Measurements from ENCODE around the gene CFAP20DC. TPM values are rescaled to one million over a fixed set of nuclear protein-coding genes. Genes with fewer than 3 reads are reported as not detected.

Gene CFAP20DC
- polyA plus RNA-seq, 1 experiment: 0.81 TPM

- no peak for TF ChIP-seq CTCF (IDR thresholded peaks at IDR 0.05; ENCODE audit: insufficient read depth, low read depth, low read length)
These were observed 297.8 kb downstream of the CFAP20DC start for GRCh38 chr3:58751882-58752567.

GRCh38 chr3:58751235-58751634 is 298.6 kb downstream of the CFAP20DC start:
- TF ChIP-seq CTCF (IDR thresholded peaks at IDR 0.05; ENCODE audit: insufficient read depth, low read depth, low read length): no peak
- ChIA-PET CTCF (no interaction called here), POLR2A (no interaction called here)
- Histone ChIP-seq H3K27me3 (ENCODE audit: control insufficient read depth, insufficient read depth, low read length) (no peaks in the 10 kb centered on the region), H3K36me3 (ENCODE audit: control insufficient read depth, insufficient read depth, low read length) (no peaks in the 10 kb centered on the region), H3K4me3 (ENCODE audit: low read depth, low read length) (no peak overlapping the region)
- no peak for DNase-seq (ENCODE audit: low read depth)

More at GRCh38 chr3:58751882-58752567, 297.8 kb downstream of the CFAP20DC start:
- ChIA-PET CTCF (no interaction called here), POLR2A (no interaction called here)
- no peaks in the 10 kb centered on the region for H3K27me3 ChIP-seq (ENCODE audit: control insufficient read depth, insufficient read depth, low read length)
- DNase-seq (ENCODE audit: low read depth): no peak
- H3K4me3 ChIP-seq (ENCODE audit: low read depth, low read length): no peak overlapping the region
- H3K36me3 ChIP-seq (ENCODE audit: control insufficient read depth, insufficient read depth, low read length): no peaks in the 10 kb centered on the region

- Histone ChIP-seq H3K4me3 (ENCODE audit: low read depth, low read length) (no peak overlapping the region), H3K27me3 (ENCODE audit: control insufficient read depth, insufficient read depth, low read length) (no peaks in the 10 kb centered on the region), H3K36me3 (ENCODE audit: control insufficient read depth, insufficient read depth, low read length) (no peaks in the 10 kb centered on the region)
- DNase-seq (ENCODE audit: low read depth): no peak
- ChIA-PET CTCF (no interaction called here), POLR2A (no interaction called here)
- no peak for TF ChIP-seq CTCF (IDR thresholded peaks at IDR 0.05; ENCODE audit: insufficient read depth, low read depth, low read length)
These were observed 299.9 kb downstream of the CFAP20DC start for GRCh38 chr3:58749948-58750347.

- no peak for TF ChIP-seq CTCF (IDR thresholded peaks at IDR 0.05; ENCODE audit: insufficient read depth, low read depth, low read length)
- no peaks in the 10 kb centered on the region for H3K36me3 ChIP-seq (ENCODE audit: control insufficient read depth, insufficient read depth, low read length)
- no peaks in the 10 kb centered on the region for H3K27me3 ChIP-seq (ENCODE audit: control insufficient read depth, insufficient read depth, low read length)
- ChIA-PET POLR2A (no interaction called here), CTCF (no interaction called here)
- H3K4me3 ChIP-seq (ENCODE audit: low read depth, low read length): no peak overlapping the region
- DNase-seq (ENCODE audit: low read depth): no peak
These were observed 301.8 kb downstream of the CFAP20DC start for GRCh38 chr3:58748024-58748423.

- ChIA-PET CTCF (interaction anchor here (0.6 kb wide), 1 partner anchor 17 kb away, joined by 3 read pairs; no protein-coding TSS in a partner anchor), POLR2A (no interaction called here)
- TF ChIP-seq CTCF (IDR thresholded peaks at IDR 0.05; ENCODE audit: insufficient read depth, low read depth, low read length): no peak
These were observed 303.1 kb downstream of the CFAP20DC start for GRCh38 chr3:58746758-58747157.

More at GRCh38 chr3:58746758-58747157, 303.1 kb downstream of the CFAP20DC start:
- no peak for DNase-seq (ENCODE audit: low read depth)
- Histone ChIP-seq H3K4me3 (ENCODE audit: low read depth, low read length) (no peak overlapping the region), H3K36me3 (ENCODE audit: control insufficient read depth, insufficient read depth, low read length) (no peaks in the 10 kb centered on the region), H3K27me3 (ENCODE audit: control insufficient read depth, insufficient read depth, low read length) (no peaks in the 10 kb centered on the region)
